WTC11 (cell line): Measurements from ENCODE around the gene ITPK1. TPM values are rescaled to one million over a fixed set of nuclear protein-coding genes. Genes with fewer than 3 reads are reported as not detected.

Experiments
- ATAC-seq: fragments of 200-7000 bp; cut with Tn5 transposase; 2 replicates; pipeline ENCODE4 v1.10.0; 2021; ENCODE audit warnings: mild to moderate bottlenecking, moderate library complexity
- CTCF ChIA-PET: fragments of 300-600 bp; sonication (Branson Sonifier 250); formaldehyde crosslinking; loops from one replicate; lab custom pipeline; 2021; ENCODE audit warnings: antibody characterized with exemption; lab: Charles Lee
- POLR2A ChIA-PET: fragments of 350-600 bp; sonication (Branson Sonifier 250); formaldehyde crosslinking; loops from one replicate; lab custom pipeline; 2021; ENCODE audit warnings: antibody characterized with exemption; lab: Charles Lee
- DNase-seq: peaks from one replicate; pipeline ENCODE4 v3.0.0; 2021; ENCODE audit warnings: low spot score
- H3K27ac Mint-ChIP-seq: 2 replicates; pipeline ENCODE4 v1.8.0; 2021; ENCODE audit warnings: mixed read lengths
- H3K27me3 Mint-ChIP-seq: 2 replicates; pipeline ENCODE4 v1.8.0; 2021; ENCODE audit warnings: low read depth, mild to moderate bottlenecking, moderate library complexity, mixed read lengths
- H3K36me3 Mint-ChIP-seq: 2 replicates; pipeline ENCODE4 v1.8.0; 2021; ENCODE audit warnings: mixed read lengths
- H3K4me1 Mint-ChIP-seq: 2 replicates; pipeline ENCODE4 v1.8.0; 2022; ENCODE audit warnings: mixed read lengths
- H3K4me3 Mint-ChIP-seq: 2 replicates; pipeline ENCODE4 v1.8.0; 2021; ENCODE audit warnings: mild to moderate bottlenecking, moderate library complexity, mixed read lengths
- H3K9me3 Mint-ChIP-seq: 2 replicates; pipeline ENCODE4 v1.8.0; 2021; ENCODE audit warnings: mixed read lengths
- E2F1 ChIP-seq: sonication (generic); formaldehyde crosslinking; IDR thresholded peaks from 2 replicates; pipeline ENCODE4 v1.8.0; 2022; ENCODE audit warnings: mild to moderate bottlenecking, missing genetic modification reagents
- GRHL2 ChIP-seq: fragments of 250-450 bp; sonication (Bioruptor Pico); IDR thresholded peaks from 2 replicates; pipeline ENCODE4 v1.8.0; 2022; ENCODE audit warnings: mild to moderate bottlenecking, moderate library complexity; ENCODE audit not compliant: insufficient replicate concordance, severe bottlenecking
- HMGA2 ChIP-seq: fragments of 250-450 bp; sonication (Bioruptor Pico); IDR thresholded peaks from 2 replicates; pipeline ENCODE4 v1.4.0; 2021; ENCODE audit warnings: mild to moderate bottlenecking, moderate library complexity
- IRF2 ChIP-seq: sonication (generic); formaldehyde crosslinking; IDR thresholded peaks from 2 replicates; pipeline ENCODE4 v1.8.0; 2022; ENCODE audit warnings: low read depth, missing genetic modification reagents, borderline replicate concordance
- RORB ChIP-seq: fragments of 250-450 bp; sonication (Bioruptor Pico); IDR thresholded peaks from 2 replicates; pipeline ENCODE4 v1.9.0; 2021; ENCODE audit warnings: mild to moderate bottlenecking
- SMAD4 ChIP-seq: sonication (generic); formaldehyde crosslinking; IDR thresholded peaks from 2 replicates; pipeline ENCODE4 v1.8.0; 2022; ENCODE audit warnings: mild to moderate bottlenecking, missing genetic modification reagents
- ZBTB43 ChIP-seq: sonication (generic); formaldehyde crosslinking; IDR thresholded peaks from 2 replicates; pipeline ENCODE4 v1.8.1; 2023; ENCODE audit warnings: mild to moderate bottlenecking, missing genetic modification reagents
- ZNF232 ChIP-seq: sonication (generic); formaldehyde crosslinking; IDR thresholded peaks from 2 replicates; pipeline ENCODE4 v1.8.0; 2022; ENCODE audit warnings: mild to moderate bottlenecking, missing genetic modification reagents
- ZNF396 ChIP-seq: fragments of 250-450 bp; sonication (Bioruptor Pico); IDR thresholded peaks from 2 replicates; pipeline ENCODE4 v1.8.0; 2021; ENCODE audit warnings: mild to moderate bottlenecking, moderate library complexity, borderline replicate concordance
- ZNF423 ChIP-seq: fragments of 250-450 bp; sonication (Bioruptor Pico); IDR thresholded peaks from 2 replicates; pipeline ENCODE4 v2.1.2; 2022; ENCODE audit warnings: mild to moderate bottlenecking, moderate library complexity
- ZSCAN18 ChIP-seq: fragments of 250-450 bp; sonication (Bioruptor Pico); IDR thresholded peaks from 2 replicates; pipeline ENCODE4 v2.1.2; 2022; ENCODE audit warnings: mild to moderate bottlenecking, moderate library complexity
- total RNA-seq: library from RNA; stranded (reverse); gene quantifications from 3 replicates; pipeline ENCODE4 v1.2.3, GENCODE V29; 2021
- TF ChIP-seq, protein P1 (sequence below): fragments of 200-600 bp; IDR thresholded peaks from 2 replicates; pipeline ENCODE4 v1.8.0; 2022; ENCODE audit warnings: antibody characterized with exemption
- TF ChIP-seq, protein P2 (sequence below): sonication (generic); formaldehyde crosslinking; IDR thresholded peaks from 2 replicates; pipeline ENCODE4 v1.8.1; 2022; ENCODE audit warnings: missing genetic modification reagents, borderline replicate concordance
- TF ChIP-seq, protein P3 (sequence below): sonication (generic); formaldehyde crosslinking; conservative IDR thresholded peaks from 2 replicates; pipeline ENCODE4 v1.8.1; 2023; ENCODE audit warnings: mild to moderate bottlenecking, low read depth, missing genetic modification reagents, moderate library complexity

Gene ITPK1
- total RNA-seq, 1 experiment from 2014 or later: 144 TPM

DNA sequence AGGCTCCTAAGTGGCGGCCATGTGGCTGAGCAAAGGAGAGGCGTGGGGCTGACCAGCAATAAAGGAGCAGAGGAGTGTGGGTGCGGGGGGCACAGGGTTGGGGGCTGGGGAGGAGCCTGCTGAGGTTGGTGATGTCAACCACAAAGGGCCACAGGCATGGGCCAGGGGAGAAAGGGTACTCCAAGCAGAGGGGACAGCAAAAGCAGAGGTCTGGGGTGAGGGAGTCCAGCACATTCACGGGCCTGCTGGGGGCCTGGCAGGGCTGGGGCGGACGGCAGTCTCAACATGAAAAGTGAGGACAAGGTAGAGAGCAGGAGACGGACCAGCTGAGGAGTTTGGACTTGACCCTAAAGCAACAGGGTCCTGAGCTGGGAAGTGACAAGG is 111.0 kb downstream of the ITPK1 start (continued):
- TF ChIP-seq ZBTB43 (CRISPR knock-in tag): no peak
- no peak for TF ChIP-seq HMGA2 (CRISPR knock-in tag)
- TF ChIP-seq ZNF396 (CRISPR knock-in tag): no peak
- TF ChIP-seq E2F1 (CRISPR knock-in tag): no peak
- TF ChIP-seq, protein P1, sequence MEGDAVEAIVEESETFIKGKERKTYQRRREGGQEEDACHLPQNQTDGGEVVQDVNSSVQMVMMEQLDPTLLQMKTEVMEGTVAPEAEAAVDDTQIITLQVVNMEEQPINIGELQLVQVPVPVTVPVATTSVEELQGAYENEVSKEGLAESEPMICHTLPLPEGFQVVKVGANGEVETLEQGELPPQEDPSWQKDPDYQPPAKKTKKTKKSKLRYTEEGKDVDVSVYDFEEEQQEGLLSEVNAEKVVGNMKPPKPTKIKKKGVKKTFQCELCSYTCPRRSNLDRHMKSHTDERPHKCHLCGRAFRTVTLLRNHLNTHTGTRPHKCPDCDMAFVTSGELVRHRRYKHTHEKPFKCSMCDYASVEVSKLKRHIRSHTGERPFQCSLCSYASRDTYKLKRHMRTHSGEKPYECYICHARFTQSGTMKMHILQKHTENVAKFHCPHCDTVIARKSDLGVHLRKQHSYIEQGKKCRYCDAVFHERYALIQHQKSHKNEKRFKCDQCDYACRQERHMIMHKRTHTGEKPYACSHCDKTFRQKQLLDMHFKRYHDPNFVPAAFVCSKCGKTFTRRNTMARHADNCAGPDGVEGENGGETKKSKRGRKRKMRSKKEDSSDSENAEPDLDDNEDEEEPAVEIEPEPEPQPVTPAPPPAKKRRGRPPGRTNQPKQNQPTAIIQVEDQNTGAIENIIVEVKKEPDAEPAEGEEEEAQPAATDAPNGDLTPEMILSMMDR: no peak
- no peak for TF ChIP-seq ZSCAN18
- TF ChIP-seq ZNF232 (CRISPR knock-in tag): no peak
- TF ChIP-seq GRHL2 (CRISPR knock-in tag): no peak
- TF ChIP-seq IRF2 (CRISPR knock-in tag): no peak
- TF ChIP-seq, all 79 proteins: peak for 0

GRCh38 chr14:93003945-93004698 is 111.6 kb downstream of the ITPK1 start:
- no peak overlapping the region for H3K4me3 Mint-ChIP-seq
- TF ChIP-seq, protein P2, sequence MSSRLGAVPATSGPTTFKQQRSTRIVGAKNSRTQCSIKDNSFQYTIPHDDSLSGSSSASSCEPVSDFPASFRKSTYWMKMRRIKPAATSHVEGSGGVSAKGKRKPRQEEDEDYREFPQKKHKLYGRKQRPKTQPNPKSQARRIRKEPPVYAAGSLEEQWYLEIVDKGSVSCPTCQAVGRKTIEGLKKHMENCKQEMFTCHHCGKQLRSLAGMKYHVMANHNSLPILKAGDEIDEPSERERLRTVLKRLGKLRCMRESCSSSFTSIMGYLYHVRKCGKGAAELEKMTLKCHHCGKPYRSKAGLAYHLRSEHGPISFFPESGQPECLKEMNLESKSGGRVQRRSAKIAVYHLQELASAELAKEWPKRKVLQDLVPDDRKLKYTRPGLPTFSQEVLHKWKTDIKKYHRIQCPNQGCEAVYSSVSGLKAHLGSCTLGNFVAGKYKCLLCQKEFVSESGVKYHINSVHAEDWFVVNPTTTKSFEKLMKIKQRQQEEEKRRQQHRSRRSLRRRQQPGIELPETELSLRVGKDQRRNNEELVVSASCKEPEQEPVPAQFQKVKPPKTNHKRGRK (CRISPR knock-in tag): no peak
- TF ChIP-seq SMAD4 (CRISPR knock-in tag) (no peak), ZNF423 (CRISPR knock-in tag) (no peak), RORB (no peak)
- TF ChIP-seq, protein P3, sequence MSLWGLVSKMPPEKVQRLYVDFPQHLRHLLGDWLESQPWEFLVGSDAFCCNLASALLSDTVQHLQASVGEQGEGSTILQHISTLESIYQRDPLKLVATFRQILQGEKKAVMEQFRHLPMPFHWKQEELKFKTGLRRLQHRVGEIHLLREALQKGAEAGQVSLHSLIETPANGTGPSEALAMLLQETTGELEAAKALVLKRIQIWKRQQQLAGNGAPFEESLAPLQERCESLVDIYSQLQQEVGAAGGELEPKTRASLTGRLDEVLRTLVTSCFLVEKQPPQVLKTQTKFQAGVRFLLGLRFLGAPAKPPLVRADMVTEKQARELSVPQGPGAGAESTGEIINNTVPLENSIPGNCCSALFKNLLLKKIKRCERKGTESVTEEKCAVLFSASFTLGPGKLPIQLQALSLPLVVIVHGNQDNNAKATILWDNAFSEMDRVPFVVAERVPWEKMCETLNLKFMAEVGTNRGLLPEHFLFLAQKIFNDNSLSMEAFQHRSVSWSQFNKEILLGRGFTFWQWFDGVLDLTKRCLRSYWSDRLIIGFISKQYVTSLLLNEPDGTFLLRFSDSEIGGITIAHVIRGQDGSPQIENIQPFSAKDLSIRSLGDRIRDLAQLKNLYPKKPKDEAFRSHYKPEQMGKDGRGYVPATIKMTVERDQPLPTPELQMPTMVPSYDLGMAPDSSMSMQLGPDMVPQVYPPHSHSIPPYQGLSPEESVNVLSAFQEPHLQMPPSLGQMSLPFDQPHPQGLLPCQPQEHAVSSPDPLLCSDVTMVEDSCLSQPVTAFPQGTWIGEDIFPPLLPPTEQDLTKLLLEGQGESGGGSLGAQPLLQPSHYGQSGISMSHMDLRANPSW (CRISPR knock-in tag): no peak
- DNase-seq: no peak
- ChIA-PET POLR2A (no interaction called here), CTCF (interaction anchor here (1.0 to 1.4 kb wide), 4 partner anchors 30 to 52 kb away, joined by 3 to 4 read pairs (median 3); no protein-coding TSS in a partner anchor)
- H3K27ac Mint-ChIP-seq: peak overlapping the region; percentile 69
- peaks cover 22% of the 10 kb centered on the region for H3K4me1 Mint-ChIP-seq
- ATAC-seq: no peak
- H3K36me3 Mint-ChIP-seq: no peaks in the 10 kb centered on the region
- no peaks in the 10 kb centered on the region for H3K27me3 Mint-ChIP-seq
- no peaks in the 10 kb centered on the region for H3K9me3 Mint-ChIP-seq
